ENCODE data around the gene DHRS7. TPM values are rescaled to one million over a fixed set of nuclear protein-coding genes. Genes with fewer than 3 reads are reported as not detected.

The DHRS7 gene
- polyA plus RNA-seq, 2 of the 4 experiments (the other 2 are of a cell fraction) = 75.4 to 97.5 TPM

- ATAC-seq (no peak), DNase-seq (ENCODE audit: low read depth in 1 of 2, low spot score in 1 of 2) (no peak), FAIRE-seq (no peak)
- ChIA-PET POLR2A (no interaction called here), CTCF (interaction anchor here (0.9 kb wide), 1 partner anchor 12 kb away, joined by 5 read pairs; no protein-coding TSS in a partner anchor)
- H3K27ac ChIP-seq = no peak overlapping the region
- no peak for TF ChIP-seq RNF2 (IDR thresholded peaks at IDR 0.05; ENCODE audit: borderline replicate concordance, low read depth)
- no peak for TF ChIP-seq KDM5A (IDR thresholded peaks at IDR 0.05)
- no peak for TF ChIP-seq JUNB (IDR thresholded peaks at IDR 0.05)
- no peak for TF ChIP-seq EHF (CRISPR knock-in tag; IDR thresholded peaks at IDR 0.05)
- H3K4me2 ChIP-seq = no peak overlapping the region
- H3K4me3 ChIP-seq = no peak overlapping the region
- no peaks in the 10 kb centered on the region for H3K4me1 ChIP-seq
- H3K9me3 ChIP-seq = no peaks in the 10 kb centered on the region
- 73% methylated on average over 2 of the region's 2 CpGs for WGBS (ENCODE audit: missing lambda C conversion rate)
Measured at GRCh38 chr14:60171690-60172089, 6.5 kb upstream of the DHRS7 start.

GRCh38 chr14:60170948-60171347 lies 5.8 kb upstream of the DHRS7 start:
- DNase-seq (ENCODE audit: low read depth in 1 of 2, low spot score in 1 of 2) = no peak
- 79% methylated on average over 4 of the region's 4 CpGs for WGBS (ENCODE audit: missing lambda C conversion rate)
- CTCF ChIA-PET = interaction anchor here (0.9 to 1.9 kb wide), 3 partner anchors 12 to 206 kb away, joined by 5 to 6 read pairs (median 6); no protein-coding TSS in a partner anchor
- TF ChIP-seq NR3C1 (IDR thresholded peaks at IDR 0.05) (no peak), E2F6 (IDR thresholded peaks at IDR 0.05; ENCODE audit: borderline replicate concordance, low read depth) (no peak), MAZ (IDR thresholded peaks at IDR 0.05; ENCODE audit: borderline replicate concordance, low read depth, low read length) (no peak), EHF (CRISPR knock-in tag; IDR thresholded peaks at IDR 0.05) (no peak), REST (IDR thresholded peaks at IDR 0.05) (no peak), RARB (CRISPR knock-in tag; IDR thresholded peaks at IDR 0.05) (no peak), KDM1A (IDR thresholded peaks at IDR 0.05; ENCODE audit: low read depth) (no peak), JUN (IDR thresholded peaks at IDR 0.05) (no peak), ZFP36 (IDR thresholded peaks at IDR 0.05; ENCODE audit: borderline replicate concordance, partially characterized antibody) (no peak), MAX (IDR thresholded peaks at IDR 0.05) (no peak), HMGXB4 (CRISPR knock-in tag; IDR thresholded peaks at IDR 0.05; ENCODE audit: borderline replicate concordance) (no peak), CTCF (IDR thresholded peaks at IDR 0.05) (no peak), SREBF2 (IDR thresholded peaks at IDR 0.05) (no peak), ELK1 (IDR thresholded peaks at IDR 0.05; ENCODE audit: low read depth, low read length) (no peak), HEYL (CRISPR knock-in tag; IDR thresholded peaks at IDR 0.05) (no peak), CEBPB (IDR thresholded peaks at IDR 0.05) (no peak), JUNB (IDR thresholded peaks at IDR 0.05) (no peak), HOXB13 (CRISPR knock-in tag; IDR thresholded peaks at IDR 0.05; ENCODE audit: low read depth) (no peak), ZNF302 (CRISPR knock-in tag; IDR thresholded peaks at IDR 0.05) (no peak)
- Histone ChIP-seq H3K9me3 (no peaks in the 10 kb centered on the region), H3K4me1 (0 out of 3 replicates have a peak, but pooled peaks cover 2% of the 10 kb centered on the region), H3K27ac (no peak overlapping the region), H3K4me2 (no peak overlapping the region), H3K4me3 (no peak overlapping the region)
- FAIRE-seq = no peak
- POLR2A ChIA-PET = no interaction called here
- ATAC-seq = no peak

Measured in A549 (cell line).